Left cardiac atrium (tissue), 4 donors: ENCODE data around the gene CD300LD. TPM values are rescaled to one million over a fixed set of nuclear protein-coding genes. Genes with fewer than 3 reads are reported as not detected.
A peak's percentile ranks its signal among the peaks of the same experiment; 100 is the strongest.
"Not testable (repeated sequence)": the region's sequence is repeated elsewhere in the genome, so short reads cannot be mapped to it uniquely, and the experiment has no call there.

ENCODE experiments used
- ATAC-seq, 2 donors: fragments of 200-7000 bp; cut with Tn5 transposase; one replicate each; pipeline ENCODE4 v1.9.1; 2020; ENCODE audit warnings: mild to moderate bottlenecking in 2 of 2, moderate library complexity in 2 of 2
- DNase-seq: peaks from one replicate; pipeline ENCODE4 v3.0.0-alpha.2; 2020
- intact Hi-C, 2 donors: fragments of 100-400 bp; cut with DNase I; formaldehyde crosslinking; loops; one replicate each; pipeline versions ENCODE4 v1.14.1 to v1.15.1; 2022 to 2023
- total RNA-seq, 2 donors: library from RNA; stranded (reverse); fragmentation: NEBNext Ultra II Directional; extraction: Animal tissue kit (Norgen Biotek cat#: 25700); gene quantifications; one replicate each; pipeline ENCODE4 v1.2.1, GENCODE V29; 2021
- donor health status: DM: no; HTN: yes; CAD: no.
- donor health status: DM: no; HTN: yes; CAD: no; lungs with severe emphysema.
- donor health status: DM: yes; HTN: yes; CAD: no.
- donor health status: Dilated cardiomyopathy.

The CD300LD gene
- total RNA-seq, 2 donors from 2014 or later: not detected

DNA sequence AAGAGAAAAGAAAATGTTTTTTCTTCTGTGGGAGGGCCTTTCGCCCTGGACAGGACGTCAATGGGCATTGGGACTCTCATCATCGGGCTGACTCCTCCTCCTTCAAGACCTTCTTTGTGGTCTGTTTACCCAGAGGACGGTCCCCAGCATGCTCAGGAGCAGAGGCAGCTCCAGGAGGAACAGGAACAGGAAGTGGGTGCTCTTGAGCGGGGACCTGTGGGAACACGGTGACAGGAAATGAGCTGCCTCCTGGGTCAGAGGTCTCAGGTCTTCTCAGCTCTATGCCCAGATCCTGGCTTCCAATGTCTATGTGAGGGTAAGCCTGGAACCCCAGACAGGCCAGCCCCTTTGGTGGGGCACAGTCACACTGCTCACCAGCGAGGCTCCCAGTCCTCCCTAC lies 12.2 kb downstream of the CD300LD start:
- intact Hi-C loops: no loop called here
- DNase-seq (no peak), ATAC-seq (no peak)

- no peak for ATAC-seq
- no peak for DNase-seq
- intact Hi-C loops: no loop called here
Measured at GRCh38 chr17:74578979-74579378, 13.1 kb downstream of the CD300LD start.

- ATAC-seq (no peak), DNase-seq (no peak)
- intact Hi-C loops: no loop called here
Measured at GRCh38 chr17:74574489-74575142, 17.5 kb downstream of the CD300LD start.

- ATAC-seq, intact Hi-C loops, DNase-seq: not testable (repeated sequence)
Measured at GRCh38 chr17:74573635-74574034, 18.4 kb downstream of the CD300LD start.

GRCh38 chr17:74573169-74573568 lies 18.9 kb downstream of the CD300LD start:
- ATAC-seq (no peak), DNase-seq (no peak)
- intact Hi-C loops: no loop called here

DNA sequence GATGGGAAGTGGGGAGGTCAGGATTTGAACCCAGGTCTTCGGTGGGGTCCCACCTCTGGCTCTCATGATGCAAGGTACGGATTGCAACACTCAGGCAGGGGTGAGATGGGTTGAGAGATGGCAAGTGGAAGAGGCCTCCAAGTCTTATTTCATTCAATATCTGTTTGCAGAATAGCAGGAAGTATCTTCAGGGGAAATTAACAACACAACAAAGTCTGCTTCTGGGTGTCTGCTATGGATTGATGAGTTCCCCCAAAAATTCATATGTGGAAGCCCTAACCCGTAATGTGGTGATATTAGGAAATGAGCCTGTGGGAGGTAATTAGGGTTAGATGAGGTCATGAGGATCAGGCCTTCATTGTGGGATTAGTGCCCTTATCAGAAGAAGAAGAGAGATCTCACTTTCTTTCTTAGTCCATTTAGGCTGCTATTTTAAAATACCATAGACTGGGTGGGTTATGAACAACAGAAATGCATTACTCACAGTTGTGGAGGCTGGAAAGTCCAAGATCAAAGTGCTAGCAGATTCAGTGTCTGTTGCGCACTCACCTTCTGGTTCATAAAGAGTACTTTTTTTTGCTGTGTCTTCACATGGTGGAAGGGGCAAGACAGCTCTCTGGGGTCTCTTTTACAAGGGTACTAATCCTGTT lies 20.3 kb downstream of the CD300LD start:
- intact Hi-C loops: no loop called here
- no peak for ATAC-seq

GRCh38 chr17:74569020-74570003 lies 22.8 kb downstream of the CD300LD start:
- DNase-seq: peak; percentile 74
- intact Hi-C loops: no loop called here

More for the DNA sequence above, 20.3 kb downstream of the CD300LD start:
- DNase-seq: no peak

DNA sequence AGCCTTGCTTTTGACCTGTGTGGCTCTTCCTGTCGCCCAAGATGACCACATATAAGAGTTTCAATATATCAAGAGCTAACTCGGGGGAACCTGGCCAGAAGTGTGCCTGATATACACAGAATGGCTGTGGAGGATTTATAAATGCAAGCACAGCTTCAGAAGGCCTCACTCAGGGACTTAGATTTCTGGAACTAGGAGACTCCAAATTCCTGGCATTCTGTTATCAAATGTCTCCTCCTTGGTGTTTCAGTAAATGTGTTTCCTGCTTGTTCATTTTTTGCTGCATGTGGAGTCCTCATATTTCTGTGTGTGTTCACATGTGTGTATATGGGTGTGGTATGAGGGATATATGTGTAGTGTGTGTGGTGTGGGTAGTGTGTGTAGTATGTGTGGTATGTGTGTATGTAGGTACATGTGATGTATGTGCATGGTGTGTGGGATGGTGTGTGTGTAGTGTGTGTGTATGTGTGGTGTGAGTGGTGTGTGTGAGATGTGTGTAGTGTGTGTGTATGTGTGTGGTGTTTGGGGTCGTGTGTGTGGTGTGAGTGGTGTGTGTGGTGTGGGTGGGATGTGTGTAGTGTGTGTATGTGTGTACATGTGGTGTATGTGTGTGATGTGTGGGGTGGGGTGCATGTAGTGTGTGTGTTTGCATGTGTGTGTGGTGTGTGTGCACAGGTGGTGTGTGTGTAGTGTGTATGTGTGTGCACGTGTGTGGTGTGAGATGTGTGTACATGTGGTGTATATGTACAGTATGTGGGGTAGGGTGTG lies 23.8 kb downstream of the CD300LD start:
- ATAC-seq: no peak
- DNase-seq: no peak
- intact Hi-C loops: no loop called here

More at GRCh38 chr17:74569020-74570003, 22.8 kb downstream of the CD300LD start:
- peak; percentile 81 to 93 for ATAC-seq

DNA sequence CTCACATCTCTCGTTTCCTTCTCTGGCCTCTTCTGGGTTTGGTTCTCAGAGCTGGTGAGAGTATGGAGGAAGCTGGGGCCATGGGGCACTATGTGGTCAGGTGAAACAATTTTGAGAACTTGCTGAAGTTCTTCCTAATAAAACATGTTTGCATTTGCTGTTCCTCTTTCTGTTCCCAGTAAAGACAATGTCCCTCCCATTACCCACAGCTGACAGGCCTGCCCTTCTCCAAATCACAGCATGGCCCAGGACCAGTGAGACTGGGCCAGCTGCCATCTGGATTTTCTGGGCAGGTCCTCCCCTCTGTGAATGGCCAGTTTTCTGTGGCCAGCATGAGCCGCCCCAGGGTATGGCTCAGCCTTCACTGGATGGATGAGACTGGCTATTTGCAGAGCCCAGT lies 24.7 kb downstream of the CD300LD start, which contains the start of gene CD300H:
CD300H (minus strand) TSS at position 113 of the 400 bp plus-strand sequence.
- intact Hi-C loops: no loop called here
- ATAC-seq (peak in 1 of 2 donors; percentile 20), DNase-seq (no peak)

- intact Hi-C loops: no loop called here
- ATAC-seq: peak in 1 of 2 donors; percentile 14
- peak; percentile 45 for DNase-seq
Measured at GRCh38 chr17:74566132-74566753, 25.8 kb downstream of the CD300LD start.

DNA sequence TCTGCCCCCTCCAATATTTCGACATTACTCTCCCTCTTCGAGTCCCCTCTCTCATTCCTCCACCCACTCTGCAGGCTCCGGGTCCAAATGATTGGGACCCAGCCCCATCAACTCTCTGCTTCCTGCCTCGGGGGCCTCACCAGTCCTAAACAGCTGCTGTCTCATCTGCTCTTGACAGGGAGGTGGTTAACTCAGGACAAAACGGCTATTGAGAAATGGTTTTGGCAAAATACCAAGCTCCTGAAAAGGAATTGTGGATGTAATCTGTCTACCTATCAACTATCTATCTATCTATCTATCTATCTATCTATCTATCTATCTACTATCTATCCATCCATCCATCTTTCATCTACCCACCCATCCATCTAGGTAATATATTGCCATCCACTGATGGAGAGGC lies 27.0 kb downstream of the CD300LD start:
- intact Hi-C loops: no loop called here
- no peak for ATAC-seq
- DNase-seq: no peak

DNA sequence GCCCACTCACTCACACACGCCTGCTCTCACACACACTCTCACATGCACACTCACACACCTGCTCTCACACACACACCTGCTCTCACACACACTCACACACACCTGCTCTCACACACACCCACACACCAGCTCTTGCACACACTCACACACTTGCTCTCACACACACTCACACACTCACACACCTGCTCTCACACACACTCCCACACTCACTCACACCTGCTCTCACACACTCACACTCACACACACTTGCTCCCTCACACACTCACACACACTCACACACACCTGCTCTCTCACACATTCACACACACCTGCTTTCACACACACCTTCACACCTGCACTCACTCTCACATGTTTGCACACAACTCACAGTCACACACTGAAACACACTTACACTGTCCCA lies 28.7 kb downstream of the CD300LD start:
- intact Hi-C loops: no loop called here
- ATAC-seq (no peak), DNase-seq (no peak)

DNA sequence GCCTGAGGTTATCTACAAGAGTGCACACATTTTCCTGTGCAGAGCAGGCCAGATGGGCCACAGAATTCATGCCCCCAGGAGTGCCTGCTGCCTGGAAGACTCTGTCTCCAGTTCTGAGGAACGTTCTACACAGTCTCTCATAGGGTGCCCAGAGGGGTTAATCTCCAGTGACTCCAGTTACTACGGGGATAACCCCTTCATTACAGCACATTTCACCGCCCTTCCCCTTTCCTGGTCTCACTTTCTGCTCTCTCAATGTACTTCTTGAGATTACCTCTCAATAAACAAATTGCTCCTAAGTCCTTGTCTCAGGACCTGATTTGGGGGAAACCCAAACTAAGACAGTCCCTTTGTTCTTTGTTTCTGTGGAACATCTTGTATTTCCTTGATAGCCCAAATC lies 30.5 kb downstream of the CD300LD start:
- DNase-seq (no peak), ATAC-seq (no peak)
- intact Hi-C loops: no loop called here

DNA sequence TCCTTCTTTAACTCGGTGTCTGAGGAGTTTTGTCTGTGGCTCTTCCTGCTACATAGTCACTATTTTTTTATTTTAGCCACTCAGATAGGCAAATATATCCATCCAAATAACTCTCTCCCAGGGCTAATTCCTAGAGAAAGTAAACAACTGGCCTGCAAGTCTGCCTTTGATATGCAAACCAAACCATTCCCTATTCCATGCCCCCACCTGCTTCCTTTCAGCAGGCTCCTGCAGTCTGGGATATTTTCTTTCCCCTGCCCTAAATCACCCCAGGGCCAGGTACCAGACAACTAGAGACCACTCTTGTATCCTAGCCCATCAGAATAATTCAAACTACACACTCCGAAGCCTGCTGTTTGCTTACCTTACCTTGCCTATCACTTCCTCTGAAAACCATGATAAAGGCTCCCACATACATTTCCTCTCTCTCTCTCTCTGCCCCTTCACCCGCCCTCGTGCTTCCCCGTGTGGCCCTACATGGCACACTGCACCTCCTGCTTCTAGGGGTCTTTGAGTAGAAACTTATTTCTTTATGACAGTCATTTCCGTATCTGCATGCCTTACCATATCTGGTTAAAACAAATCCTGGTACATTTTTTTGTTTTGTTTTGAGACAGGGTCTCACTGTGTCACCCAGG lies 33.1 kb downstream of the CD300LD start:
- intact Hi-C loops: no loop called here
- no peak for ATAC-seq
- no peak for DNase-seq

DNA sequence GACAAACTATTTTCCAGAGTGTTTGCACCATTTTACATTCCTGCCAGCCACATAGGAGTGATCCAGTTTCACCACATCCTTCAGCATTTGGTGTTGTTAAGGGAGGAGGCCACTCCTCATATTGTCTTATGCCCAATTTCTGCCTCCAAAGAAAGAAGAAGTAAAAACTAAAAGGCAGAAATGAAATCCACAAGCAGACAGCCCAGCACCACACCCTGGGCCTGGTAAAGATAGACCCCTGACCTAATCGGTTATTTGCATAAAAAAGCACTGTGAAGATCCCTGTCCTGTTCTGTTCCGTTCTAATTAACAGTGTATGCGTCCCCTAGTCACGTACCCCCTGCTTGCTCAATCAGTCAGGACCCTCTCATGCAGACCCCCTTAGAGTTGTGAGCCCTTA lies 33.7 kb downstream of the CD300LD start:
- intact Hi-C loops, DNase-seq, ATAC-seq: not testable (repeated sequence)

DNA sequence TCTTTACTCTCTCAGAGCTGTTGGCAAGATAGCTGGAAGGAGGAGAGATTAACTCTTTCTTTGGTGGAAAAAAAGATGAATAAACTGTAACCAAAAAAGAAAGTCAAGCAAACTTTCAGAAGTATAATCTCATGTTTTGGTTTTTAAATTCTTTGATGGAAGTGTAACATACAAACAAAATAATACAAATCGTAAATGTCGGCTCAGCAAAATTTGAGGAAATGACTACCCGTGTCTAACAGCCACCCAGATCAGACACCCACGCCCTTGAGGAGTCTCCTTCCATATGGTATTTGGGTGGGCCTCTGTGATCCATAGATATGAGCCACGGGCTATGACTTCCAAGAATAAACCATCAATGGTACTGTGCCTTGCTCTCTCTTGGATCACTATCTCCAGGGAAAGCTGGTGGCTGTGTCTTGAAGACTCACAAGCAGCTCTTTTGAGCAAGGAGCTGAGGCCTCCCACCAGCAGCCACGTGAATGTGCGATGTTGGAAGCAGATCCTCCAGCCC lies 36.6 kb downstream of the CD300LD start:
- DNase-seq (no peak), ATAC-seq (no peak)
- intact Hi-C loops: no loop called here

- no peak for DNase-seq
- intact Hi-C loops: no loop called here
- no peak for ATAC-seq
Measured at GRCh38 chr17:74554909-74555308, 37.2 kb downstream of the CD300LD start.

GRCh38 chr17:74552037-74552436 lies 40.0 kb downstream of the CD300LD start:
- intact Hi-C loops: no loop called here
- ATAC-seq: no peak
- no peak for DNase-seq
